ENCODE data around the gene EXOC6B. TPM values are rescaled to one million over a fixed set of nuclear protein-coding genes. Genes with fewer than 3 reads are reported as not detected.
A peak's percentile ranks its signal among the peaks of the same experiment; 100 is the strongest.

The EXOC6B gene
- total RNA-seq, 4 donors from 2014 or later, result 21.0 to 57.7 (median 36.1) TPM

DNA sequence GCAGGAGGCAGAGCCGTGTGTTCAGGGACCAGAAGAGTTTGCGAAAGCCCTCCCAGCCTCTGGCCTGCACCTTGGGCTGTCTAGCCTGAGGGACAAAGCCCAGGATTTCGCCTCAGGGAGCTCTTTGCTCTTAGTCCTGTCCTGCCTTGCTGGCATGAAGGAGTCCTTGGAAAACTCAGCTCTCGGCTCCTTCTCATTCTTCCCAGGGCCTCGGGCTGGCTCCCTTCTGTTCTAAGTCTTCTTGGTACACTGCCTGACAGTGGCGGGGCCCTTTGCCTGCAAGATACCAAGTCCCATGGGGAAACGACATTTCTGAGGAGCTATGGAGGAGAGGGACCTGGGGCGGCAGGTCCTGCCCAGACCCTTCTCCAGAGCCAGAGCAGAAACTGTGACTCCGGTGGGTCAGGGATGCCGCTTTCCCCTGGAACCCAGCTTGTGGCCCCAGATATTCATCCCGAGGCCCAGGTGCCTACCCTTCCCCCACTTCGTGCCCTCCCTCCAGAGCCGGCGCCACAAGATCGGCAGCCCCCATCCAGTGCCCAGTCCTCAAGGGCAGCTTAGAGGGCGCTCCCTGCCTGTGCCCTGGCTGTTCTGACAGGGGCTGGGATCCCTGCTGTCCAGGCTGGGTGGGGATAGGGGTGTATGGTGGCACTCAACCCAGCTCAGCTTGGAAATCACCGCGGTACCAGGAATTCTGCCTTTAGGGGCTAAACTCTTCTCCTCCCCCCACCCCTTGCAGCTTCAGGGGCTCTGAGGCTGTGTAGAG lies 672.6 kb downstream of the EXOC6B start:
- intact Hi-C loops (cut with DNase I), result loop anchor here (5.0 kb wide), 2 partner anchors 231 to 606 kb away; no protein-coding TSS in a partner anchor
- 68 to 84% methylated on average over 5 to 9 of the region's 18 CpGs for WGBS, 2 donors

DNA sequence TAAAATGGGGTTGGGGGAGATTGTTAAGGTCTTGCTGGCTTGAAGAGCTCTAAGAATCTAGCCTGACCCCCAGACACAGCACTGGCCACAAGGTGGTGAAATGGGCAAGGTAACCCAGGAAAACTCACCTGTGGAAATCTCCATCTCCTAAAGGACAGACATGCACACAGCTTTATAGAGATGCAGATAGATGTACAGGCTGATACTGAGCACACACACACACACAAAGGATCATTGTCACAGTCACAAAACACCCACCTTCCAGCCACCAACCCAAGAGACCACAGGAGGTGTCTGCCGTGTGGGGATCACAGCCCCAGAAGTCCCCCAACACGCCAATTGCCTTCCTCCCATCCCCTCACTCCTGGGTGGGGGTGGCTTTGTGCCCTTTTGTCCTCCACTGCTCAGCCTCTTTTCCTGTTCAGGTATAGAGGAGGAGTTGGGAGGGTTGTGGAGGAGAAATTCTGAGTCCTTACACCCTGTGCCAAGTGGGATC lies 674.9 kb downstream of the EXOC6B start:
- intact Hi-C loops (cut with DNase I), result loop anchor here (5.0 kb wide), 2 partner anchors 229 to 604 kb away; no protein-coding TSS in a partner anchor
- Histone ChIP-seq H3K9me3 (no peaks in the 10 kb centered on the region), H3K27me3 (peaks cover 2 to 89% (median 16%) of the 10 kb centered on the region in 4 donors), H3K27ac (no peak overlapping the region), H3K4me1 (peaks cover 18 to 52% (median 34%) of the 10 kb centered on the region in 3 donors), H3K4me3 (no peak overlapping the region), H3K36me3 (no peaks in the 10 kb centered on the region)
- TF ChIP-seq POLR2A (IDR thresholded peaks at IDR 0.05), result no peak
- TF ChIP-seq, protein P1, sequence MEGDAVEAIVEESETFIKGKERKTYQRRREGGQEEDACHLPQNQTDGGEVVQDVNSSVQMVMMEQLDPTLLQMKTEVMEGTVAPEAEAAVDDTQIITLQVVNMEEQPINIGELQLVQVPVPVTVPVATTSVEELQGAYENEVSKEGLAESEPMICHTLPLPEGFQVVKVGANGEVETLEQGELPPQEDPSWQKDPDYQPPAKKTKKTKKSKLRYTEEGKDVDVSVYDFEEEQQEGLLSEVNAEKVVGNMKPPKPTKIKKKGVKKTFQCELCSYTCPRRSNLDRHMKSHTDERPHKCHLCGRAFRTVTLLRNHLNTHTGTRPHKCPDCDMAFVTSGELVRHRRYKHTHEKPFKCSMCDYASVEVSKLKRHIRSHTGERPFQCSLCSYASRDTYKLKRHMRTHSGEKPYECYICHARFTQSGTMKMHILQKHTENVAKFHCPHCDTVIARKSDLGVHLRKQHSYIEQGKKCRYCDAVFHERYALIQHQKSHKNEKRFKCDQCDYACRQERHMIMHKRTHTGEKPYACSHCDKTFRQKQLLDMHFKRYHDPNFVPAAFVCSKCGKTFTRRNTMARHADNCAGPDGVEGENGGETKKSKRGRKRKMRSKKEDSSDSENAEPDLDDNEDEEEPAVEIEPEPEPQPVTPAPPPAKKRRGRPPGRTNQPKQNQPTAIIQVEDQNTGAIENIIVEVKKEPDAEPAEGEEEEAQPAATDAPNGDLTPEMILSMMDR (IDR thresholded peaks at IDR 0.05), result no peak
- DNase-seq, result no peak
- 83% methylated on average over 2 of the region's 2 CpGs; no CpG with 5 or more reads in 1 of the 2 donors for WGBS, 2 donors

More for the DNA sequence above, 672.6 kb downstream of the EXOC6B start:
- TF ChIP-seq, protein P1 (IDR thresholded peaks at IDR 0.05), result no peak
- DNase-seq, result no peak
- Histone ChIP-seq H3K4me1 (peaks cover 0 to 28% (median 12%) of the 10 kb centered on the region in 3 donors), H3K9me3 (no peaks in the 10 kb centered on the region), H3K36me3 (no peaks in the 10 kb centered on the region), H3K27ac (no peak overlapping the region), H3K4me3 (no peak overlapping the region), H3K27me3 (peaks cover 0 to 82% (median 0%) of the 10 kb centered on the region in 4 donors)

DNA sequence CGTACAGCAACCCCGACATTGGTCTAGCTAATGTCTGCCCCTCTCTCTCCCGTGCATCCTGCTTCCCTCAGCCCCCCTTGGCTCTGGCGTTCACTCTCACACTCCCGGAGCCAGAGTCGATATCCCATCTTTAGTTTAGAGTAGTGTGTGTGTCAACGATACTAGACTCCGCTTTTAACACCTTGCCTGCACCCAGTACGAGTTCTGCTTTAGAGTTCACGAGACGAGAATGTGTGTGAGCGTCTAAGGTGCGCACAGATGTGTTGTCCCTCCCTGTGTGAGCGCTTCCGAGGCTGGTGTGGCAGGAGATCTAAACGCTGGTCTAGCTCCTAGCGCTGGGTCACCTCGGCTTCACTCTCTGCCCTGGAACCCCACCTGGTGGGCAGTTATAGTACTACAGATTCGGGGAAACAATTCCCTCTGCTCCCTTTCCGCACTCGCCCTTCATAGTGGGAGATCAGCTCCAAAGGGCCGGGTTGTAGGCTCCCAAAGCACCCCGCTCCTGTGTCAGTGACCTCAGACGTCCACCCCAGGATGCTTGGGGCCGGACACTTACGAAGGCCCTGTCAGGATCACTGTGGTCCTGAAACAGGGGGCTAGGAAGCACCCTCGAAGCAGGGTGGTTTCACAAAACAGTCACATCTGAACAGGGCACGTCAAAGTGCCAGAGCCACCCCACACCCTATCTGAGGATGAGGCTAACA lies 675.5 kb downstream of the EXOC6B start:
- WGBS, 2 donors, result 0 to 3% methylated on average over 4 to 26 of the region's 28 CpGs
- Histone ChIP-seq H3K4me1 (peaks cover 24 to 57% (median 40%) of the 10 kb centered on the region in 3 donors), H3K27ac (peak overlapping the region in 1 of 4 donors; percentile 63), H3K9me3 (no peaks in the 10 kb centered on the region), H3K4me3 (peak overlapping the region in 3 of 4 donors; percentile 40 to 64 (median 50)), H3K27me3 (peaks cover 4 to 89% (median 19%) of the 10 kb centered on the region in 4 donors), H3K36me3 (no peaks in the 10 kb centered on the region)
- intact Hi-C loops (cut with DNase I), result loop anchor here (5.0 kb wide), 2 partner anchors 228 to 603 kb away; no protein-coding TSS in a partner anchor
- no peak for DNase-seq
- TF ChIP-seq POLR2A (IDR thresholded peaks at IDR 0.05), result no peak
- TF ChIP-seq, protein P1 (IDR thresholded peaks at IDR 0.05), result peak; percentile 65 to 95 (median 86)

DNA sequence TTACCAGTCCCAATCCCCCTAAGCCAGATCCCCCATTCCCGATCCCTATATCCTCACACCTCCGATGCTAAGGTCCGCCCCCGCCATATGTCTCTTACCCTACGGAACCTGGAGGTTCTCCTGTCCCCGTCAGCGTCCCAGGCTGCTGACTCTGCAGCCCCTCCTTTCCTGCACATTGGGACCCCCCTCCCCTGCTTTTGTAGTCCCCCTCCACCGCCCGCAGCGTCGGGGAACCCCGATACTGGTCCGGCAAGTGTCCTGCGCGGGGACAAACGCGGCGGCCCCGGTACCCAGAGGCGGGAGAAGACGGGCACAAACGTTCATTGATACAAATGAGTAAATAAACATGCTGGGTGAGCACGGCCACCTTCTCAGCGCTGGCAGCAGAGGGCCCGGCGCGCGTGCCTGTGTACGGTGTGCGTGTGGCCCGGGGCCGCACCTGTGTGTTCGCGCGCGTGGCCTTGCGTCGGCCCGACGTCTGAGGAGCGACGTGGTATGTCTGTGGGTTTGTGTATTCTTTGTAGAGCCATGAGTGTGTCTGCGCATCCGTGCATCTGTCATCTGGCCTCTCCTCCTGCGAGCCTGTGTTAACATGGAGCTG lies 676.2 kb downstream of the EXOC6B start:
- intact Hi-C loops (cut with DNase I), result loop anchor here (5.0 to 10.0 kb wide), 4 partner anchors 227 to 602 kb away; no protein-coding TSS in a partner anchor
- DNase-seq, result no peak

More for the DNA sequence above, 676.2 kb downstream of the EXOC6B start:
- no peaks in the 10 kb centered on the region for H3K9me3 ChIP-seq
- peak overlapping the region in 1 of 4 donors; percentile 63 for H3K27ac ChIP-seq
- no peaks in the 10 kb centered on the region for H3K36me3 ChIP-seq
- no peak for TF ChIP-seq POLR2A (IDR thresholded peaks at IDR 0.05)
- TF ChIP-seq, protein P1 (IDR thresholded peaks at IDR 0.05), result no peak
- peak overlapping the region; percentile 35 to 64 (median 45) for H3K4me3 ChIP-seq
- peaks cover 31 to 58% (median 47%) of the 10 kb centered on the region in 3 donors for H3K4me1 ChIP-seq
- 0% methylated on average over 5 of the region's 45 CpGs for WGBS, 2 donors
- H3K27me3 ChIP-seq, result peaks cover 4 to 89% (median 19%) of the 10 kb centered on the region in 4 donors

Measured in esophagus squamous epithelium (tissue), 5 donors.